GM18907 (cell line): Measurements from ENCODE around the gene MROH9.

ENCODE experiments used
- ATAC-seq: cut with Tn5 transposase; IDR thresholded peaks from one replicate; pipeline ENCODE4 v1.9.1; 2021; ENCODE audit warnings: mild to moderate bottlenecking, moderate library complexity; ENCODE audit not compliant: unreplicated experiment

The MROH9 gene

GRCh38 chr1:170967042-170967910, 31.9 kb downstream of the MROH9 start:
- ATAC-seq, result peak; percentile 72

- no peak for ATAC-seq
Observed at GRCh38 chr1:170970256-170970655, 34.9 kb downstream of the MROH9 start.

DNA sequence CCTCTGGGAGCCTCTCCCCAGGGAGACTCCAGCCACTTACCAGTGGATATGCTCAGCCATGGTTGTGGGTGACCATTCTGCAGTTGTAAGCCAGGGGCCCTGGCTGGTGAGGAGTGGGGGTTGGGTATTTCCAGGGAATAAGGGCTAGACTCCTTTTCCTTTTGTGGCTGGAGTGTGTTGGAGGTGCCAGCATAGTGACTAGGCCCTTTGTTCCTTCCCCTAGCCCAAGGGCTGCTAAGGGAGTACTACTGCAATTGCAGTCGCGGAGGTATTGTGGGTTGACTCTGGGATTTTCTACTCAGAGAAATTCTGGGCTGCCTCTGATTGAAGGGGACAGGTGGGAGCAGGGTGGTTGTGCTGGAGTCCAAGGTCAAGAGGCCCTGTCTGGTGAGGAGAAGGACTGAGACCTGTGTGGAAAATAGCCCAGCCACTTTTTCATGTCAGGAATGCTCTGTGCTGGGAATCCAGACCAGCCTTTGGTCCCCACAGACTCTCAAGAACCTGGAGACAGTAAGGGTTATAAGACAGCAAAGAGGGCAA, 43.1 kb downstream of the MROH9 start:
- ATAC-seq, result no peak

DNA sequence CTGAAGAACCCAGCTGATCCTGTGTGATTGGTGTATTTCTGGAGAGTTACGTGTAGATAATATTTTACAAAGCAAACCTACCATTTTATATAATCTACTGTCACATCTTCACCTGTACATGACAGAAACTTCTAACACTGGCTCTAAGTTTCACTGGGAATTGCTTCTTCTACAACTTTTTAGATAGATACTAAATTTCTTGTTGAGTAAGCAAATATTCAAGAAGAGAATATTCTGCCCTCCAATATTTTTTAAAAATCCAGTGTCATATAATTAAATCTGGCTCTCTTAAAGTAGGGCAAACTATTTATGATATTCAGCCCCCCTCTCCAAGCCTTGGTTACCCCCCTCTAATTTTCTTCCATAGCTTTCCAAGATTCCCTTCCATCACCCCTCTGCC, 50.1 kb downstream of the MROH9 start:
- no peak for ATAC-seq

DNA sequence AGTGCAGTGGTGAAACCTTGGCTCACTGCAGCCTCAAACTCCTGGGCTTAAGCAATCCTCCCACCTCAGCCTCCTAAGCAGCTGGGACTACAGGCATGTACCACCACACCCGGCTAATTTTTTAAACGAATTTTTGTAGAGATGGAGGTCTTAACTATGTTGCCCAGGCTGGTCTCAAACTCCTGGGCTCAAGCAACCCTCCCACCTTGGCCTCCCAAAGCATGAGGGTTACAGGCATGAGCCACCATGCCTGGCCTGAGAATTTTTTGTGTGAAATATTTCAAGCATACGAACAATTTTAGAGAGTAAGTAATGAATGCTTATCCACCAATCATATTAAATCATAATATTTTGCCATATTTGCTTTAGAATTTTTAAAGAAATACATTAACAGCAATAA, 51.6 kb downstream of the MROH9 start:
- ATAC-seq, result no peak

- no peak for ATAC-seq
Observed at GRCh38 chr1:170987424-170987823, 52.1 kb downstream of the MROH9 start.

DNA sequence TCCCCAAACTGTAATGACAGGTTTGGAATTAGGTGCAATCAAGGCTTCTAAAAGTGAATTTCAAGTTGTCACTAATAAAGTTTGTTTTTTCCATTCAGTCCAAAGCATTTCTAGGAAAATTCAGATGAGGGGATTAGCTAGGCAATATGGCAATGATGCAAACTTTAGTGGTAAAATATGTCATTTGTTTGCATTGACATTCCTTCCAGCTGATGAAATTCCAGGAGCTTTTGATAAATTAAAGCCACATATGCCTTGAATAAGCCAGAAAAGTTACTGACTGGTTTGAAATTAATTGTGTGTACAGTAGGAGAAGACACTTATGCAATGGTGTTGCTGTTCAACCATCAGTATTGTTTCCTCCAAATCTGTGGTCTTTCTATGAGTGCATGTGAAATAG, 57.8 kb downstream of the MROH9 start:
- ATAC-seq, result no peak

GRCh38 chr1:170993717-170994116, 58.4 kb downstream of the MROH9 start:
- no peak for ATAC-seq

DNA sequence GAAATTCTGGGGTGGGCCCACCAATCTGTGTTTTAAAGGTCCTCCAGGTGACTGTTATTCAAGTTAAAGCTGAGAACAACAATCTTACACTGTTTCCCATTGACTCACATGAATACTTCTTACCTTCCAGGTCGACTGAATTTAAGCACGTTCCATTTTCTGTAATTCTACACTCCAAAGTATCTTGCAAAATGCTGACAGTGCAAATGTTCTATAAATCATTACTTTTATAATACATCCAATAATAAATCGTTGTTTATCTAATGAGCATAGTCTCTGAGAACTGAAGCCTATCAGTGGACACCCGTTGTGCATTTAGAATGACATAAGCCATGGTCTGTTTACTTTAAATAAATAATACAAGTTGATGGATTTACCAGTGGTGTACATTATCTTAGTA, 79.5 kb downstream of the MROH9 start:
- ATAC-seq, result no peak

- no peak for ATAC-seq
Observed at GRCh38 chr1:171017426-171017825, 82.1 kb downstream of the MROH9 start.

- no peak for ATAC-seq
Observed at GRCh38 chr1:171019971-171020370, 84.6 kb downstream of the MROH9 start.

DNA sequence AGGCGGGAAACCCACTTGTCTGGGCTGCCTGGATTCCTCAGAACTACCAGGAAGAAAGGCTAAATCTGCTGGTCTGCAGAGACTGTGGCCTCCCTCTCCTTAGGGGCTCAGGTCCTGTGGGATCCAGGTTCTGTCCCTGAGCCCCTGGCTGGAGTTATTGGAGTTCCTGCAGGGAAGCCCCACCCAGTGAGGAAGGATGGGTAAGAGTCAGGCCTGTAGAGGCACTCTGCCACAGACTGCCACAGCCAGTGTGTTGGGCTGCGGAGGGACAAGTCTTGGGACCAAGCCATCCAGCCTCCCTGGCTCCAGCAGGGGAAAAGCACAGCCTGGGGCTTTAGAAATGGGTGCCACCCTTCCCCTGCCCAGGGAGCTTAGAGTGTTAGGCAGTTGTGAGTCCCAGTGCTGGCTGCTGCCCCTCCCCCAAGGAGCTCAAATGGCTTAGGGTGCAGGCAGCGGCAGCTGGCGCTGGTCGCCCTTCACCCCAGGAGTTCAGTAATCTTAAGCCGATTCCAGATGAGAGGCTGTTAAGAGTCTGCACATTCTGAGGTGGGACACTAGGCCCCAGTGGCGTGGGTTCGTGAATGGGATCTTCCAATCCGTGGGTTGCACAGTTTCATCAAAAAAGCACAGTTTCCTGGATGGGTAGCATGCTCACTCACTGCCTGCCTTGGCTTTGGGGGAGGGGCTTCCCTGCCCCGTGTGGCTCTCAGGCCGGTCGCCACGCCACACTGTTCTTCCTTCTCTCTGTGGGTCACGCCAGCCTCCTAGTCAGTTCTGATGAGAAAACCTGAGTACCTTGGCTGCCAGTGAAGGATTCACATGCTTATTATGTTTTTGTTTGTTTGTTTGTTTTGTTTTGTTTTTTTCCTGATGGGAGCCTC, 97.7 kb downstream of the MROH9 start:
- no peak for ATAC-seq

DNA sequence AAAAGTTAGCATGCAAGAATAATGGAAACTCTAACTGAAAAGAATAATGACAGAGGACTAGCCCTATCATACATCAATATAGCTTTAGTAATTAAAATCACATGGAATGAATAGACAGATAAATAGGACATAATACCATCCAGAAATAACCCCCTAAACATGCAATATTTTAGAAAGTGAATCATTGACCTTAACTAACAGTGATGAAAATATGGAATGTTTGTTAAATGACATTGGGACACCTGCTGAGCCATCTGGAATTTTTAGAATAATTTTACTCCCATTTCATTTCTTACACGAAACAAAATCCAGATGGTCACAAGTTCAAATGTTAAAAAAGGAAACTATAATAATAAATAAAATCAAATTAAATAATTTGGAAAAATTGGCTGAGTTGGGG, 102.3 kb downstream of the MROH9 start:
- ATAC-seq, result no peak

DNA sequence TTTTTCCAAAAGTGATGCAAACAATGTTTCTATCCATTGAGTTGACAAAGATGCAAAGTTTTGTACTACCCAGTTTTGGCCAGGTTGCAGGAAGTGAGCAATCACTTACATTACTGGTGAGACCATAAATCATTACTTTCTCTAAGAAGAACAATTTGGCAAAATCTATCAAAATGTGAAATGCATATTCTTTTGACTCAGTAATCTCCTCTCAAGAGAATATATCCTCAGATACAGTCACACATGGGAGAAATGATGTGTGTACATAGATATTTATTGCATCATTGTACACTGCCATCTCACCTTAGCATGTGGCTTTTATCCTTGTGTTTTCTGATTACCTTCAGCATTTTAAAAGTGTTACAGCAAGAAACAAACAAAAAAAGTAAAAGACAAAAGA, 103.0 kb downstream of the MROH9 start:
- no peak for ATAC-seq

DNA sequence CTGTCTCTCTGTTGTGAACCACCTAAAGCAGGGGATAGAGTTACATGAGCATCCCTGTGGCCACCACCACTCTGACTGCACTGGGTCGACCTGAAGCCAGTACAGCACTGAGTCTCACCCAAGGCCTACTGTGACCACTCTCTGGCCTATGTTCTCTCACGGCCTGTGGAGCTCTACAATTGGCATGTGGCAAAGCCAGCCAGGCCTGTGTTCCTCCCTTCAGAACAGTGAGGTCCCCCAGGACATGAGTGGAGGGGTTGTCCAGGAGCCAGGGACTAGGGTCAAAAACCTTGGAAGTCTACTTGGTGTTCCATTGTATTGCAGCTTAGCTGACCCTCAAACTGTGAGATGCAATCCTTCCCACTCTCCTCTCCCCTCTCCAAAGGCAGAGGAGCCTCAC, 112.7 kb downstream of the MROH9 start:
- ATAC-seq, result no peak

GRCh38 chr1:171052977-171053376, 117.6 kb downstream of the MROH9 start:
- ATAC-seq, result no peak

DNA sequence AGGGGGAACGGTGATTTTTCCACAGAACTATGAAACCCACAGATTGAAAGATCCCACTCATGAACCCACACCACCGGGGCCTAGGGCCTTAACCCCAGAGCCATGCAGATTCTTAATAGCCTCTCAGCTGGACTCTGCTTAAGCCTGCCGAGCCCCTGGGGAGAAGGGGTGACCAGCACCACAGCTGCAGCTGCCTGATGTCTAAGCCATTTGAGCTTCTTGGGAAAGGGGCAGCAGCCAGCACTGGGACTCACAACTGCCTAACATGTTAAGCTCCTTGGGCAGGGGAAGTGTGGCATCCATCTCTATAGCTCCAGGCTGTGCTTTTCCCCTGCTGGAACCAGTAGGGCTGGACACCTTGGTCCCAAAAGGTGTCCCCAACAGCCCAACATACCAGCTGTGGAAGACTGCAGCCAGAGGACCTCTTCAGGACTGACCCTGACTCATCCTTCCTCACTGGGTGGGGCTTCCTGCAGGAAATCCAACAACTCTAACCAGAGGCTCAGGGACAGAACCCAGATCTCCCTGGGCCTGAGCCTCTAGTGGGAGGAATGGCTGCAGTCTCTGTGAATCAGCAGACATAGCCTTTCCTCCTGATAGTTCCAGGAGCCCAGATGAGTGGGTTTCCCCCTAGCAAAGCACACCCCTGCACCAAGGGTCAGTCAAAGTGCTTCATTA, 120.8 kb downstream of the MROH9 start:
- no peak for ATAC-seq

DNA sequence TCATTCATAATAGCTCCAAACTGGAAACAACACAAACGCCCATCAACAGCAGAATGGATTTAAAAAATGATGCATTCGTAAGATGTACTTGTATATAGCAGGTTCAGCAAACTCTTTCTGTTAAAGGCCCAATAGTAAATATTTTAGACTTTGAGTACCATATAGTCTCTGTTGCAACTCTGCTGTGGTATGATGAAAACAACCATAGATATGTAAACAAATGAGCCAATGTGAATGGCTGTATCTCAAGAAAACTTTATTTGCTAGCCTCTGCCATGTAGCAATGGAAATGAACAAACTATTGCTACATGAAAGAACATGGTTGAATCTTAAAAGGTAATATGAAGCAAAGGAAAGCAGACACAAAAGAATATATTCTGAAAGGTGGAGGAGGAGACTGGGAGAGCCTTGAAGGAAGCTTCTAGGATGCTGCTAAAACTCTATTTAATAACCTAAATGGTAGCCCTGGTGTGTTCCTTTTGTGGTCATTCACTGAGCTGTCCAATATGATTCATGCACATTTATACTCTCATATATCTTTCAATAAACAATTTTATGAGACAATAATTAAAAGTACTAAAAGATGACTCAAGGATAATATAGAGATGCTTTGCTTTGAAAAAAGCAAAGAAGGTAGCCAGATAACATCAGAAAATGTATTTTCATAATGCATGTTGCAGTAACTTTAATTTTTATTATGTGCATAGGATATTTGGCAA, 126.2 kb downstream of the MROH9 start:
- ATAC-seq, result no peak

GRCh38 chr1:171062902-171063301, 127.6 kb downstream of the MROH9 start:
- no peak for ATAC-seq

DNA sequence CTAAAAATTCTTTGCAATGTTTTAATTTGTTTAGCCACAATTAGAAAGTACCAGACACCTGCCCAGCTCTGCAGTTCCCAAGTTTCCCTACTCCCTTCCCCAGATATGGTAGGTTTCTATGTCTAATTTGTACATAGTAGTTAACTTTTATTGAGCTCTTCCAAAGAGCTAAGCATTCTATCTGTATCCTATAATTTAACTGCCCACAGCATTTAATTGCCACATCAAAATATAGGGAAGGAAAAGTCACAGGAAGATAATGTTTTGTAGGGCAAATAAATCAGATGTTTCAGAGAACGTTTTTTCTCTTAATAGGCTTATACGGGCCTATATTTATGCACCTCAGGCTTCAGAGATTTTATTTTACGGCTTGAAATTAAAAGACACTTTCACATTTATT, 139.7 kb downstream of the MROH9 start:
- no peak for ATAC-seq
